Stimulated activated CD4-positive, alpha-beta T cell treated with anti-CD3 and anti-CD28 coated beads, Interleukin-1b, Interleukin-23, amount 100 ng/mL, for 24 hours (primary cell): ENCODE data around the gene QDPR.
"Not testable (repeated sequence)": the region's sequence is repeated elsewhere in the genome, so short reads cannot be mapped to it uniquely, and the experiment has no call there.

Experiments
- DNase-seq, 4 experiments: peaks; one replicate each; pipeline ENCODE4 v3.0.0-alpha.2; 2020; ENCODE audit warnings: low read depth in 4 of 4, low spot score in 1 of 4

Gene QDPR

GRCh38 chr4:17492058-17492741, 19.7 kb downstream of the QDPR start:
- DNase-seq: no peak

- no peak for DNase-seq
Measured at GRCh38 chr4:17491196-17491595, 20.7 kb downstream of the QDPR start.

- DNase-seq: no peak
Measured at GRCh38 chr4:17490575-17491059, 21.3 kb downstream of the QDPR start.

GRCh38 chr4:17489721-17490120, 22.2 kb downstream of the QDPR start:
- no peak for DNase-seq

- DNase-seq: no peak
Measured at GRCh38 chr4:17489123-17489522, 22.8 kb downstream of the QDPR start.

- DNase-seq: no peak
Measured at GRCh38 chr4:17482716-17483115, 29.2 kb downstream of the QDPR start.

GRCh38 chr4:17480955-17481354, 30.9 kb downstream of the QDPR start:
- DNase-seq: no peak

GRCh38 chr4:17480210-17480927, 31.5 kb downstream of the QDPR start:
- DNase-seq: no peak

- no peak for DNase-seq
Measured at GRCh38 chr4:17477774-17478472, 34.0 kb downstream of the QDPR start.

- no peak for DNase-seq
Measured at GRCh38 chr4:17476853-17477252, 35.0 kb downstream of the QDPR start.

- no peak for DNase-seq
Measured at GRCh38 chr4:17475481-17475880, 36.4 kb downstream of the QDPR start.

GRCh38 chr4:17469931-17470674, 41.8 kb downstream of the QDPR start:
- no peak for DNase-seq

GRCh38 chr4:17468619-17469221, 43.2 kb downstream of the QDPR start:
- DNase-seq: no peak

GRCh38 chr4:17463606-17464005, 48.3 kb downstream of the QDPR start:
- DNase-seq: no peak

GRCh38 chr4:17450269-17450804, 61.6 kb downstream of the QDPR start:
- no peak for DNase-seq

- DNase-seq: no peak
Measured at GRCh38 chr4:17448689-17449088, 63.2 kb downstream of the QDPR start.

- DNase-seq: peak; percentile 9 to 35 (median 18)
Measured at GRCh38 chr4:17447675-17448298, 64.1 kb downstream of the QDPR start.

GRCh38 chr4:17447056-17447455, 64.8 kb downstream of the QDPR start:
- no peak for DNase-seq

GRCh38 chr4:17442477-17442876, 69.4 kb downstream of the QDPR start:
- not testable (repeated sequence) for DNase-seq

- DNase-seq: no peak
Measured at GRCh38 chr4:17437396-17437795, 74.5 kb downstream of the QDPR start.
